WTC11 (cell line): ENCODE measurements around the gene UEVLD.

Experiments used
- ARID4B ChIP-seq: sonication (generic); formaldehyde crosslinking; IDR thresholded peaks from 2 replicates; pipeline ENCODE4 v1.8.0; 2023; ENCODE audit warnings: missing genetic modification reagents, mild to moderate bottlenecking, borderline replicate concordance
- CREM ChIP-seq: sonication (generic); formaldehyde crosslinking; IDR thresholded peaks from 2 replicates; pipeline ENCODE4 v1.8.1; 2022; ENCODE audit warnings: mild to moderate bottlenecking, missing genetic modification reagents, moderate library complexity
- NR3C1 ChIP-seq: sonication (generic); formaldehyde crosslinking; conservative IDR thresholded peaks from 2 replicates; pipeline ENCODE4 v1.8.1; 2023; ENCODE audit warnings: low read depth, mild to moderate bottlenecking, missing genetic modification reagents
- ZBTB21 ChIP-seq: sonication (generic); formaldehyde crosslinking; IDR thresholded peaks from 2 replicates; pipeline ENCODE4 v1.8.1; 2023; ENCODE audit warnings: mild to moderate bottlenecking, missing genetic modification reagents, borderline replicate concordance
- ZNF423 ChIP-seq: fragments of 250-450 bp; sonication (Bioruptor Pico); IDR thresholded peaks from 2 replicates; pipeline ENCODE4 v2.1.2; 2022; ENCODE audit warnings: mild to moderate bottlenecking, moderate library complexity
- TF ChIP-seq, protein P1 (sequence below): fragments of 200-600 bp; IDR thresholded peaks from 2 replicates; pipeline ENCODE4 v1.8.0; 2022; ENCODE audit warnings: antibody characterized with exemption
- TF ChIP-seq, protein P2 (sequence below): sonication (generic); formaldehyde crosslinking; IDR thresholded peaks from 2 replicates; pipeline ENCODE4 v1.8.0; 2022; ENCODE audit warnings: mild to moderate bottlenecking, missing genetic modification reagents

- no peak for TF ChIP-seq ARID4B (CRISPR knock-in tag)
- no peak for TF ChIP-seq CREM (CRISPR knock-in tag)
- TF ChIP-seq, protein P1, sequence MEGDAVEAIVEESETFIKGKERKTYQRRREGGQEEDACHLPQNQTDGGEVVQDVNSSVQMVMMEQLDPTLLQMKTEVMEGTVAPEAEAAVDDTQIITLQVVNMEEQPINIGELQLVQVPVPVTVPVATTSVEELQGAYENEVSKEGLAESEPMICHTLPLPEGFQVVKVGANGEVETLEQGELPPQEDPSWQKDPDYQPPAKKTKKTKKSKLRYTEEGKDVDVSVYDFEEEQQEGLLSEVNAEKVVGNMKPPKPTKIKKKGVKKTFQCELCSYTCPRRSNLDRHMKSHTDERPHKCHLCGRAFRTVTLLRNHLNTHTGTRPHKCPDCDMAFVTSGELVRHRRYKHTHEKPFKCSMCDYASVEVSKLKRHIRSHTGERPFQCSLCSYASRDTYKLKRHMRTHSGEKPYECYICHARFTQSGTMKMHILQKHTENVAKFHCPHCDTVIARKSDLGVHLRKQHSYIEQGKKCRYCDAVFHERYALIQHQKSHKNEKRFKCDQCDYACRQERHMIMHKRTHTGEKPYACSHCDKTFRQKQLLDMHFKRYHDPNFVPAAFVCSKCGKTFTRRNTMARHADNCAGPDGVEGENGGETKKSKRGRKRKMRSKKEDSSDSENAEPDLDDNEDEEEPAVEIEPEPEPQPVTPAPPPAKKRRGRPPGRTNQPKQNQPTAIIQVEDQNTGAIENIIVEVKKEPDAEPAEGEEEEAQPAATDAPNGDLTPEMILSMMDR, result no peak
- no peak for TF ChIP-seq ZBTB21
- TF ChIP-seq ZNF423, result no peak
- TF ChIP-seq NR3C1 (CRISPR knock-in tag), result no peak
- TF ChIP-seq, protein P2, sequence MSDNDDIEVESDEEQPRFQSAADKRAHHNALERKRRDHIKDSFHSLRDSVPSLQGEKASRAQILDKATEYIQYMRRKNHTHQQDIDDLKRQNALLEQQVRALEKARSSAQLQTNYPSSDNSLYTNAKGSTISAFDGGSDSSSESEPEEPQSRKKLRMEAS (CRISPR knock-in tag), result no peak
Observed at GRCh38 chr11:18490736-18491485, 97.6 kb downstream of the UEVLD start.
